ENCODE results near the gene DEUP1. TPM values are rescaled to one million over a fixed set of nuclear protein-coding genes. Genes with fewer than 3 reads are reported as not detected.

DEUP1 gene
- total and polyA plus RNA-seq, 4 experiments from 2014 or later, result not detected

DNA sequence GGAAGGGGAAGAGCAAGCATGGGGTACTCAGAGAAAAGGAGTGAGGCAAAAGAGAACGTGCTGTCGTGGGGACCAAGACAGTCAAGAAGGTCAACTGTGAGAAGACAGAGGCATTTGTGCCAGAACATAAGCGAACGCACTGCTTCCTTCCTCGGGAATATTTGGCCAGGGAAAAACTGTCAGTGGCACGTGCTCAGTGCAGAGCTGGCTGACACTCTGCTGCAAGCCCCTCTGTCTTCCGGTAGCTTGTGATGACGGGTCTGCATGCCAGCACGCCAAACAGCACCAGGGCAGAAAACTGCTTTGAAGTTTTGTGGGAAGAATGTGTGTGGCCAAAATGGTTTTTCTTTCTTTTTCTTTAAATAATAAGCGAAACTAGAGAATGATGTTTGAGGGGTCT is 152.0 kb downstream of the DEUP1 start:
- H3K4me3 ChIP-seq (ENCODE audit: low read length in 2 of 2), result no peak overlapping the region
- Mint-ChIP-seq H3K27ac (no peak overlapping the region), H3K27me3 (no peaks in the 10 kb centered on the region), H3K4me1 (no peaks in the 10 kb centered on the region), H3K9me3 (no peaks in the 10 kb centered on the region), H3K4me3 (no peak overlapping the region), H3K36me3 (peaks cover 14 to 23% of the 10 kb centered on the region in 2 donors)
- POLR2A ChIA-PET (ENCODE audit: partially characterized antibody), result no interaction called here
- H3K9me3 ChIP-seq (ENCODE audit: control insufficient read depth in 1 of 2, low read length in 2 of 2), result no peaks in the 10 kb centered on the region
- CTCF ChIA-PET (ENCODE audit: partially characterized antibody), result no interaction called here
- H3K27me3 ChIP-seq (ENCODE audit: insufficient read depth, low read length), result no peaks in the 10 kb centered on the region
- H3K27ac ChIP-seq (ENCODE audit: low read depth, low read length), result no peak overlapping the region
- no peaks in the 10 kb centered on the region for H3K36me3 ChIP-seq (ENCODE audit: insufficient read depth, low read length)
- no peak for DNase-seq
- no peaks in the 10 kb centered on the region for H3K4me1 ChIP-seq (ENCODE audit: insufficient read depth, low read length)
- intact Hi-C loops (cut with micrococcal nuclease), result no loop called here

- CTCF ChIA-PET (ENCODE audit: partially characterized antibody), result interaction anchor here (0.9 to 1.2 kb wide), 2 partner anchors 12 to 58 kb away, joined by 3 read pairs; no protein-coding TSS in a partner anchor
- H3K27me3 Mint-ChIP-seq, result no peaks in the 10 kb centered on the region
- POLR2A ChIA-PET (ENCODE audit: partially characterized antibody), result no interaction called here
- DNase-seq, result no peak
- peaks cover 5 to 9% of the 10 kb centered on the region in 2 donors for H3K36me3 Mint-ChIP-seq
- Histone ChIP-seq H3K9me3 (ENCODE audit: control insufficient read depth in 1 of 2, low read length in 2 of 2) (no peaks in the 10 kb centered on the region), H3K4me3 (ENCODE audit: low read length in 2 of 2) (no peak overlapping the region), H3K4me1 (ENCODE audit: insufficient read depth, low read length) (no peaks in the 10 kb centered on the region), H3K27ac (ENCODE audit: low read depth, low read length) (no peak overlapping the region), H3K36me3 (ENCODE audit: insufficient read depth, low read length) (no peaks in the 10 kb centered on the region), H3K27me3 (ENCODE audit: insufficient read depth, low read length) (no peaks in the 10 kb centered on the region)
- H3K27ac Mint-ChIP-seq, result no peak overlapping the region
- no peak overlapping the region for H3K4me3 Mint-ChIP-seq
- intact Hi-C loops (cut with micrococcal nuclease), result no loop called here
- no peaks in the 10 kb centered on the region for H3K9me3 Mint-ChIP-seq
- no peaks in the 10 kb centered on the region for H3K4me1 Mint-ChIP-seq
Measured at GRCh38 chr11:93484716-93485115, 154.2 kb downstream of the DEUP1 start.

- H3K27ac ChIP-seq (ENCODE audit: low read depth, low read length), result no peak overlapping the region
- DNase-seq, result no peak
- no peaks in the 10 kb centered on the region for H3K4me1 ChIP-seq (ENCODE audit: insufficient read depth, low read length)
- no peaks in the 10 kb centered on the region for H3K9me3 ChIP-seq (ENCODE audit: control insufficient read depth in 1 of 2, low read length in 2 of 2)
- H3K27me3 Mint-ChIP-seq, result no peaks in the 10 kb centered on the region
- H3K36me3 ChIP-seq (ENCODE audit: insufficient read depth, low read length), result no peaks in the 10 kb centered on the region
- ChIA-PET POLR2A (ENCODE audit: partially characterized antibody) (no interaction called here), CTCF (ENCODE audit: partially characterized antibody) (interaction anchor here (1.2 kb wide), 1 partner anchor 13 kb away, joined by 3 read pairs; no protein-coding TSS in a partner anchor)
- H3K36me3 Mint-ChIP-seq, result peaks cover 5 to 7% of the 10 kb centered on the region in 2 donors
- H3K4me3 Mint-ChIP-seq, result no peak overlapping the region
- intact Hi-C loops (cut with micrococcal nuclease), result no loop called here
- H3K4me3 ChIP-seq (ENCODE audit: low read length in 2 of 2), result no peak overlapping the region
- H3K27me3 ChIP-seq (ENCODE audit: insufficient read depth, low read length), result no peaks in the 10 kb centered on the region
- no peak overlapping the region for H3K27ac Mint-ChIP-seq
- H3K9me3 Mint-ChIP-seq, result no peaks in the 10 kb centered on the region
- no peaks in the 10 kb centered on the region for H3K4me1 Mint-ChIP-seq
Measured at GRCh38 chr11:93485983-93486382, 155.4 kb downstream of the DEUP1 start.

GRCh38 chr11:93487032-93487483 is 156.5 kb downstream of the DEUP1 start:
- no peaks in the 10 kb centered on the region for H3K27me3 Mint-ChIP-seq
- Histone ChIP-seq H3K27me3 (ENCODE audit: insufficient read depth, low read length) (no peaks in the 10 kb centered on the region), H3K27ac (ENCODE audit: low read depth, low read length) (no peak overlapping the region), H3K9me3 (ENCODE audit: control insufficient read depth in 1 of 2, low read length in 2 of 2) (no peaks in the 10 kb centered on the region), H3K4me3 (ENCODE audit: low read length in 2 of 2) (no peak overlapping the region), H3K36me3 (ENCODE audit: insufficient read depth, low read length) (no peaks in the 10 kb centered on the region), H3K4me1 (ENCODE audit: insufficient read depth, low read length) (no peaks in the 10 kb centered on the region)
- H3K27ac Mint-ChIP-seq, result no peak overlapping the region
- H3K36me3 Mint-ChIP-seq, result peaks cover 4 to 7% of the 10 kb centered on the region in 2 donors
- no peak for DNase-seq
- ChIA-PET CTCF (ENCODE audit: partially characterized antibody) (no interaction called here), POLR2A (ENCODE audit: partially characterized antibody) (no interaction called here)
- H3K4me1 Mint-ChIP-seq, result peaks cover 0 to 3% (median 0%) of the 10 kb centered on the region in 4 donors
- H3K4me3 Mint-ChIP-seq, result no peak overlapping the region
- intact Hi-C loops (cut with micrococcal nuclease), result no loop called here
- no peaks in the 10 kb centered on the region for H3K9me3 Mint-ChIP-seq

Other genes starting within 250 kb of the DEUP1 start
- 10 to 100 TPM; 15.4 to 21.5 TPM for gene SLC36A4, start 132.8 kb upstream of the DEUP1 start, total RNA-seq
- gene SLC36A4, start 132.8 kb upstream of the DEUP1 start, polyA plus RNA-seq, result 10 to 100 TPM; 23.4 to 33.5 TPM
- gene SMCO4, start 212.6 kb downstream of the DEUP1 start, total RNA-seq, result 10 to 100 TPM; 14.5 to 14.7 TPM
- gene SMCO4, start 212.6 kb downstream of the DEUP1 start, polyA plus RNA-seq, result 10 to 100 TPM; 13.1 to 16.2 TPM